Ascending aorta (tissue), 2 donors: Measurements from ENCODE around the gene LRRC8C. TPM values are rescaled to one million over a fixed set of nuclear protein-coding genes. Genes with fewer than 3 reads are reported as not detected.

Experiments used
- DNase-seq, 2 donors: peaks; one replicate each; pipeline ENCODE4 v3.0.0-alpha.2; 2019; ENCODE audit warnings: low spot score in 2 of 2
- H3K27ac ChIP-seq, 2 donors: fragments of 200-600 bp; sonication (generic); one replicate each; pipeline ENCODE4 v1.5.1; 2016 to 2017; ENCODE audit warnings: mild to moderate bottlenecking in 1 of 2
- H3K27me3 ChIP-seq: fragments of 200-600 bp; sonication (generic); one replicate; pipeline ENCODE4 v1.5.1; 2017
- H3K36me3 ChIP-seq, 2 donors: fragments of 200-600 bp; sonication (generic); one replicate each; pipeline ENCODE4 v1.5.1; 2016
- H3K4me1 ChIP-seq, 2 donors: fragments of 200-600 bp; sonication (generic); one replicate each; pipeline ENCODE4 v1.5.1; 2016 to 2017; ENCODE audit warnings: mild to moderate bottlenecking in 1 of 2
- H3K4me3 ChIP-seq, 2 donors: fragments of 200-600 bp; sonication (generic); one replicate each; pipeline ENCODE4 v1.5.1; 2016 to 2017; ENCODE audit warnings: mild to moderate bottlenecking in 1 of 2
- H3K9me3 ChIP-seq, 2 donors: fragments of 200-600 bp; sonication (generic); one replicate each; pipeline ENCODE4 v1.5.1; 2016
- CTCF ChIP-seq, 3 experiments: fragments of 200-600 bp in 2 of 3; fragments of 450-650 bp in 1 of 3; sonication (generic) in 2 of 3; IDR thresholded peaks; one replicate each; pipeline ENCODE4 v1.5.1; 2016 to 2019; ENCODE audit warnings: antibody characterized with exemption in 3 of 3, mild to moderate bottlenecking in 1 of 3, moderate library complexity in 1 of 3
- intact Hi-C: fragments of 100-400 bp; cut with DNase I; formaldehyde crosslinking; loops from one replicate; pipeline ENCODE4 v1.15.1; 2023
- total RNA-seq: library from RNA; depleted of rRNA; stranded (reverse); fragments of >200 nt; gene quantifications from one replicate; pipeline ENCODE4 v1.1.0, GENCODE V29; 2016

The LRRC8C gene
- total RNA-seq, 1 donor from 2014 or later: 7.5 TPM

GRCh38 chr1:89604414-89604735 is 28.5 kb upstream of the LRRC8C start:
- intact Hi-C loops: loop anchor here (5.0 kb wide), 1 partner anchor 158 kb away; no protein-coding TSS in a partner anchor

GRCh38 chr1:89605692-89606091 is 27.2 kb upstream of the LRRC8C start:
- H3K4me1 ChIP-seq: no peaks in the 10 kb centered on the region
- H3K4me3 ChIP-seq: no peak overlapping the region
- no peaks in the 10 kb centered on the region for H3K27me3 ChIP-seq
- no peak for TF ChIP-seq CTCF (IDR thresholded peaks at IDR 0.05)
- no peaks in the 10 kb centered on the region for H3K9me3 ChIP-seq
- DNase-seq: no peak
- no peak overlapping the region for H3K27ac ChIP-seq
- intact Hi-C loops: no loop called here
- H3K36me3 ChIP-seq: no peaks in the 10 kb centered on the region

More at GRCh38 chr1:89604414-89604735, 28.5 kb upstream of the LRRC8C start:
- H3K4me1 ChIP-seq: no peaks in the 10 kb centered on the region
- TF ChIP-seq CTCF (IDR thresholded peaks at IDR 0.05): no peak
- no peak overlapping the region for H3K27ac ChIP-seq
- H3K4me3 ChIP-seq: no peak overlapping the region
- no peak for DNase-seq
- no peaks in the 10 kb centered on the region for H3K36me3 ChIP-seq
- no peaks in the 10 kb centered on the region for H3K9me3 ChIP-seq
- no peaks in the 10 kb centered on the region for H3K27me3 ChIP-seq

GRCh38 chr1:89606227-89606980 is 26.5 kb upstream of the LRRC8C start:
- Histone ChIP-seq H3K4me3 (no peak overlapping the region), H3K4me1 (no peaks in the 10 kb centered on the region), H3K9me3 (no peaks in the 10 kb centered on the region), H3K36me3 (no peaks in the 10 kb centered on the region), H3K27ac (no peak overlapping the region), H3K27me3 (no peaks in the 10 kb centered on the region)
- DNase-seq: no peak
- TF ChIP-seq CTCF (IDR thresholded peaks at IDR 0.05): no peak
- intact Hi-C loops: no loop called here

DNA sequence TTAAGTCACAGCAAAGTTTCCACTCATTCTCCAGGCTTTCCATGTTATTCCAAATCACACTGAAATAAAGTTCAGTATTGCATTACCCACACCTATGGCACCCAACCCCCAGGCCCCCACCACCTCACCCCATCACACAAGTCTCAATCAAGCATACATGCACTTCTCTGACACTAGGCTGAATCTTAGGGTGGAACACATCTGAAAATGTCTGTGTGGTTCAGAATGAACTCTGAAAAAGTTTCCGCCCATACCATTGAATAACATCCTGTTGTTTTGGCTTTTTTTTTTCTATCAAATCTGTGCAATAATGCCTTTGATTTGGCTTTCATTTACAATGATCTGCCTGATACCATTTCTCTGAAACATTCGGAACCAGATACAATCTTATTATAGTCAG is 25.8 kb upstream of the LRRC8C start:
- no peaks in the 10 kb centered on the region for H3K36me3 ChIP-seq
- intact Hi-C loops: no loop called here
- no peaks in the 10 kb centered on the region for H3K27me3 ChIP-seq
- no peak overlapping the region for H3K4me3 ChIP-seq
- H3K9me3 ChIP-seq: no peaks in the 10 kb centered on the region
- H3K4me1 ChIP-seq: no peaks in the 10 kb centered on the region
- DNase-seq: no peak
- no peak for TF ChIP-seq CTCF (IDR thresholded peaks at IDR 0.05)
- H3K27ac ChIP-seq: no peak overlapping the region

GRCh38 chr1:89607586-89608318 is 25.2 kb upstream of the LRRC8C start:
- TF ChIP-seq CTCF (IDR thresholded peaks at IDR 0.05): no peak
- Histone ChIP-seq H3K9me3 (no peaks in the 10 kb centered on the region), H3K4me1 (no peaks in the 10 kb centered on the region), H3K36me3 (no peaks in the 10 kb centered on the region), H3K27ac (no peak overlapping the region), H3K4me3 (no peak overlapping the region), H3K27me3 (no peaks in the 10 kb centered on the region)
- no peak for DNase-seq
- intact Hi-C loops: no loop called here
